H9 (cell line): Measurements from ENCODE around the gene MICALL2. TPM values are rescaled to one million over a fixed set of nuclear protein-coding genes. Genes with fewer than 3 reads are reported as not detected.

Experiments
- DNase-seq: peaks from one replicate; pipeline ENCODE4 v3.0.0-alpha.2; 2017
- H2AFZ ChIP-seq: one replicate; pipeline ENCODE4 v1.6.1; 2013; ENCODE audit warnings: mild to moderate bottlenecking, low read length, control low read depth, moderate library complexity
- H2AK5ac ChIP-seq: 2 replicates; pipeline ENCODE4 v1.6.1; 2013; ENCODE audit warnings: low read length, control low read depth, mixed read lengths; ENCODE audit not compliant: insufficient read length
- H2BK120ac ChIP-seq: one replicate; pipeline ENCODE4 v1.6.1; 2013; ENCODE audit warnings: low read depth, mild to moderate bottlenecking, low read length, control low read depth, inconsistent platforms; ENCODE audit not compliant: poor library complexity, severe bottlenecking
- H2BK12ac ChIP-seq: 2 replicates; pipeline ENCODE4 v1.6.1; 2013; ENCODE audit warnings: low read length, control low read depth, mixed read lengths, low read depth; ENCODE audit not compliant: insufficient read length
- H2BK15ac ChIP-seq: 2 replicates; pipeline ENCODE4 v1.6.1; 2013; ENCODE audit warnings: low read depth, low read length, control low read depth
- H2BK20ac ChIP-seq: one replicate; pipeline ENCODE4 v1.6.1; 2013; ENCODE audit warnings: low read depth, mild to moderate bottlenecking, low read length, control low read depth, inconsistent platforms; ENCODE audit not compliant: poor library complexity, severe bottlenecking
- H2BK5ac ChIP-seq: 2 replicates; pipeline ENCODE4 v1.6.1; 2013; ENCODE audit warnings: low read length, control low read depth, mixed read lengths; ENCODE audit not compliant: insufficient read length
- H3K14ac ChIP-seq: 2 replicates; pipeline ENCODE4 v1.6.1; 2013; ENCODE audit warnings: low read length, control low read depth; ENCODE audit not compliant: insufficient read depth
- H3K18ac ChIP-seq: 2 replicates; pipeline ENCODE4 v1.6.1; 2013; ENCODE audit warnings: low read depth, mild to moderate bottlenecking, mixed read lengths, low read length, control low read depth; ENCODE audit not compliant: insufficient read length
- H3K23ac ChIP-seq: 2 replicates; pipeline ENCODE4 v1.6.1; 2013; ENCODE audit warnings: low read length, control low read depth, mixed read lengths, low read depth; ENCODE audit not compliant: insufficient read length
- H3K23me2 ChIP-seq: 2 replicates; pipeline ENCODE4 v1.6.1; 2013; ENCODE audit warnings: low read depth, mild to moderate bottlenecking, mixed read lengths, low read length, control low read depth; ENCODE audit not compliant: insufficient read length, poor library complexity, severe bottlenecking
- H3K27ac ChIP-seq: 2 replicates; pipeline ENCODE4 v1.5.1; 2013; ENCODE audit warnings: low read length, control low read depth, mixed read lengths, low read depth; ENCODE audit not compliant: insufficient read length
- H3K27me3 ChIP-seq: 2 replicates; pipeline ENCODE4 v1.6.1; 2013; ENCODE audit warnings: low read length, control low read depth, inconsistent platforms; ENCODE audit not compliant: insufficient read depth
- H3K4ac ChIP-seq: 2 replicates; pipeline ENCODE4 v1.6.1; 2013; ENCODE audit warnings: low read depth, mild to moderate bottlenecking, control low read depth, inconsistent platforms, low read length, moderate library complexity
- H3K4me1 ChIP-seq: 2 replicates; pipeline ENCODE4 v1.6.1; 2013; ENCODE audit warnings: low read length, control low read depth, inconsistent platforms; ENCODE audit not compliant: insufficient read depth
- H3K4me2 ChIP-seq: 2 replicates; pipeline ENCODE4 v1.6.1; 2013; ENCODE audit warnings: low read length, control low read depth, mixed read lengths; ENCODE audit not compliant: insufficient read length, insufficient read depth
- H3K56ac ChIP-seq: 2 replicates; pipeline ENCODE4 v1.6.1; 2013; ENCODE audit warnings: low read depth, mild to moderate bottlenecking, mixed read lengths, low read length, control low read depth; ENCODE audit not compliant: insufficient read length
- H3K79me1 ChIP-seq: 2 replicates; pipeline ENCODE4 v1.6.1; 2013; ENCODE audit warnings: low read depth, mild to moderate bottlenecking, moderate library complexity, low read length, control low read depth, inconsistent platforms; ENCODE audit not compliant: insufficient read depth, poor library complexity, severe bottlenecking
- H3K79me2 ChIP-seq: 2 replicates; pipeline ENCODE4 v1.6.1; 2013; ENCODE audit warnings: low read length, control low read depth, inconsistent platforms; ENCODE audit not compliant: insufficient read depth
- H3K9ac ChIP-seq: 2 replicates; pipeline ENCODE4 v1.6.1; 2013; ENCODE audit warnings: low read length, control low read depth, mixed read lengths; ENCODE audit not compliant: insufficient read length; ENCODE audit errors: extremely low read depth
- H3K9me3 ChIP-seq: one replicate; pipeline ENCODE4 v1.6.1; 2013; ENCODE audit warnings: low read depth, low read length, inconsistent platforms; ENCODE audit not compliant: control insufficient read depth
- H3T11ph ChIP-seq: one replicate; pipeline ENCODE4 v1.6.1; 2013; ENCODE audit warnings: mild to moderate bottlenecking, low read length, control low read depth, inconsistent platforms
- H4K20me1 ChIP-seq: one replicate; pipeline ENCODE4 v1.6.1; 2013; ENCODE audit not compliant: control insufficient read depth, insufficient read length, insufficient read depth
- H4K5ac ChIP-seq: 2 replicates; pipeline ENCODE4 v1.6.1; 2013; ENCODE audit warnings: low read depth, mild to moderate bottlenecking, mixed read lengths, low read length, control low read depth; ENCODE audit not compliant: insufficient read length
- H4K8ac ChIP-seq: replicated peaks from 2 replicates; pipeline ENCODE4 v1.6.1; 2013; ENCODE audit warnings: low read length, control low read depth, mixed read lengths, low read depth; ENCODE audit not compliant: insufficient read length
- H4K91ac ChIP-seq: 2 replicates; pipeline ENCODE4 v1.6.1; 2013; ENCODE audit warnings: low read depth, mild to moderate bottlenecking, moderate library complexity, mixed read lengths, low read length, control low read depth; ENCODE audit not compliant: insufficient read length
- H3K27ac Mint-ChIP-seq, 3 experiments: 2 replicates in 2 of 3; 3 replicates in 1 of 3; pipeline ENCODE4 v1.8.0; 2020 to 2021; ENCODE audit warnings: mixed read lengths in 3 of 3, mild to moderate bottlenecking in 1 of 3, moderate library complexity in 1 of 3
- H3K27me3 Mint-ChIP-seq: 2 replicates; pipeline ENCODE4 v1.8.0; 2021; ENCODE audit warnings: low read depth, mild to moderate bottlenecking, moderate library complexity, mixed read lengths
- H3K36me3 Mint-ChIP-seq, 3 experiments: 2 replicates in 2 of 3; 3 replicates in 1 of 3; pipeline ENCODE4 v1.8.0; 2020 to 2021; ENCODE audit warnings: low read depth in 3 of 3, mixed read lengths in 3 of 3; ENCODE audit not compliant: insufficient read depth in 1 of 3
- H3K4me1 Mint-ChIP-seq, 2 experiments: 2 replicates each; pipeline ENCODE4 v1.8.0; 2020; ENCODE audit warnings: mixed read lengths in 2 of 2
- H3K4me3 Mint-ChIP-seq, 2 experiments: 2 replicates in 1 of 2; 3 replicates in 1 of 2; pipeline ENCODE4 v1.8.0; 2020 to 2021; ENCODE audit warnings: mild to moderate bottlenecking in 2 of 2, mixed read lengths in 2 of 2, moderate library complexity in 1 of 2
- H3K9me3 Mint-ChIP-seq, 2 experiments: 2 replicates in 1 of 2; 3 replicates in 1 of 2; pipeline ENCODE4 v1.8.0; 2020; ENCODE audit warnings: mild to moderate bottlenecking in 2 of 2, mixed read lengths in 2 of 2, moderate library complexity in 1 of 2
- CTCF ChIP-seq: fragments of 200-600 bp; sonication (generic); conservative IDR thresholded peaks from 3 replicates; pipeline ENCODE4 v1.8.0; 2021; ENCODE audit warnings: antibody characterized with exemption, mild to moderate bottlenecking
- WGBS: extraction: QIAGEN DNeasy Blood & Tissue Kit; methylation state at CpG from one replicate; pipeline ENCODE4 v1.1.7; 2013; ENCODE audit warnings: missing lambda C conversion rate, low lambda C conversion rate, mixed read lengths; ENCODE audit not compliant: insufficient read length; ENCODE audit errors: extremely low coverage; 5-methylcytosine and 5-hydroxymethylcytosine counted together
- total RNA-seq: library from RNA; stranded (reverse); gene quantifications from 2 replicates; pipeline ENCODE4 v1.2.1, GENCODE V29; 2021

MICALL2 gene
- total RNA-seq, 1 experiment from 2014 or later = 7.1 TPM

- Histone ChIP-seq H4K5ac (no peak overlapping the region), H2BK120ac (no peak overlapping the region), H3K4ac (no peak overlapping the region), H2BK20ac (no peak overlapping the region), H2AK5ac (no peak overlapping the region), H3K9me3 (no peaks in the 10 kb centered on the region), H2BK12ac (no peak overlapping the region), H3K9ac (no peak overlapping the region), H3K79me2 (no peaks in the 10 kb centered on the region), H4K20me1 (no peaks in the 10 kb centered on the region), H3K27ac (no peak overlapping the region), H3K56ac (no peak overlapping the region), H4K8ac (no peak overlapping the region), H3K4me1 (no peaks in the 10 kb centered on the region), H4K91ac (no peak overlapping the region), H3K23ac (no peak overlapping the region), H2BK5ac (no peak overlapping the region), H3K27me3 (no peaks in the 10 kb centered on the region), H3K79me1 (no peaks in the 10 kb centered on the region), H3K18ac (no peak overlapping the region), H3K4me2 (no peak overlapping the region), H2AFZ (no peak overlapping the region), H3T11ph (no peak overlapping the region), H2BK15ac (no peak overlapping the region), H3K14ac (no peak overlapping the region), H3K23me2 (no peaks in the 10 kb centered on the region)
- Mint-ChIP-seq H3K27me3 (peaks cover 38% of the 10 kb centered on the region), H3K36me3 (no peaks in the 10 kb centered on the region; a peak in 1 of 7 replicates), H3K9me3 (no peaks in the 10 kb centered on the region; a peak in 1 of 5 replicates), H3K4me1 (peaks cover 12 to 26% of the 10 kb centered on the region in 2 experiments), H3K4me3 (no peak overlapping the region), H3K27ac (peak overlapping the region in 2 of 3 experiments; percentile 18 to 93; a peak in 3 of 7 replicates)
- DNase-seq = no peak
- no peak for TF ChIP-seq CTCF
- WGBS = no CpG with 5 or more reads among the region's 11 CpGs
Measured at GRCh38 chr7:1419310-1419634, 40.0 kb downstream of the MICALL2 start.
